Adipocyte (in vitro differentiated cells): Measurements from ENCODE around the gene LGALSL.

Experiments used
- DNase-seq: peaks from one replicate; pipeline ENCODE4 v3.0.0-alpha.2; 2015; ENCODE audit warnings: low read depth
- H3K27me3 ChIP-seq: replicated peaks from 2 replicates; pipeline ENCODE4 v1.7.0; 2013; ENCODE audit warnings: mild to moderate bottlenecking, low read length, moderate library complexity; ENCODE audit not compliant: control insufficient read depth, insufficient read depth
- H3K36me3 ChIP-seq: 2 replicates; pipeline ENCODE4 v1.7.0; 2013; ENCODE audit warnings: low read length, mild to moderate bottlenecking, moderate library complexity; ENCODE audit not compliant: control insufficient read depth, insufficient read depth, severe bottlenecking
- H3K4me1 ChIP-seq: 2 replicates; pipeline ENCODE4 v1.7.0; 2013; ENCODE audit warnings: mild to moderate bottlenecking, low read length, moderate library complexity; ENCODE audit not compliant: control insufficient read depth, insufficient read depth
- H3K4me3 ChIP-seq: 2 replicates; pipeline ENCODE4 v1.7.0; 2013; ENCODE audit warnings: mild to moderate bottlenecking, low read length, moderate library complexity
- H3K9ac ChIP-seq: 2 replicates; pipeline ENCODE4 v1.7.0; 2013; ENCODE audit warnings: mild to moderate bottlenecking, low read length, moderate library complexity
- H3K9me3 ChIP-seq: 2 replicates; pipeline ENCODE4 v1.7.0; 2013; ENCODE audit warnings: mild to moderate bottlenecking, low read length, moderate library complexity; ENCODE audit not compliant: control insufficient read depth

Gene LGALSL

GRCh38 chr2:64504774-64505720 is 51.1 kb downstream of the LGALSL start:
- no peaks in the 10 kb centered on the region for H3K9me3 ChIP-seq

DNA sequence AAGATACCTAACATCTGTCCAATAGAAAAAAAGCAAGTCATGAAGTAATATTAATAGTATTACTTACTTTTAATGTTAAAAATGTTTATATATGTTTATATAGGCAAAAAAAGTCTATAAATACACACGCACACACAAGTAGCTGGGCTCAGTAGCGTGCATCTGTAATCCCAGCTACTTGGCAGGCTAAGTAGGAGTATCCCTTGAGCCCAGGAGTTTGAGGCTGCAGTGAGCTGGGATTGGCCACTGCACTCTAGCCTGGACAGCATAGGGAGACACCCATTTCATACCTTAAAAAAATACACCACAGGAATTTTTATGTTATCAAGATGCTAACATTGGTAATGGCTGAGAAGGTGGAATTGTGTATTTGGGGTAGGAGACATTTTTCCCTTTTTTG is 52.7 kb downstream of the LGALSL start:
- no peak overlapping the region for H3K4me3 ChIP-seq
- peaks cover 14% of the 10 kb centered on the region for H3K27me3 ChIP-seq
- H3K9ac ChIP-seq, result no peak overlapping the region
- no peaks in the 10 kb centered on the region for H3K9me3 ChIP-seq
- DNase-seq, result no peak
- no peaks in the 10 kb centered on the region for H3K36me3 ChIP-seq
- H3K4me1 ChIP-seq, result no peaks in the 10 kb centered on the region

More at GRCh38 chr2:64504774-64505720, 51.1 kb downstream of the LGALSL start:
- Histone ChIP-seq H3K36me3 (no peaks in the 10 kb centered on the region), H3K4me1 (no peaks in the 10 kb centered on the region), H3K27me3 (peaks cover 17% of the 10 kb centered on the region), H3K9ac (no peak overlapping the region), H3K4me3 (no peak overlapping the region)
- DNase-seq, result no peak
